Measurements from ENCODE around the gene BTRC.

DNA sequence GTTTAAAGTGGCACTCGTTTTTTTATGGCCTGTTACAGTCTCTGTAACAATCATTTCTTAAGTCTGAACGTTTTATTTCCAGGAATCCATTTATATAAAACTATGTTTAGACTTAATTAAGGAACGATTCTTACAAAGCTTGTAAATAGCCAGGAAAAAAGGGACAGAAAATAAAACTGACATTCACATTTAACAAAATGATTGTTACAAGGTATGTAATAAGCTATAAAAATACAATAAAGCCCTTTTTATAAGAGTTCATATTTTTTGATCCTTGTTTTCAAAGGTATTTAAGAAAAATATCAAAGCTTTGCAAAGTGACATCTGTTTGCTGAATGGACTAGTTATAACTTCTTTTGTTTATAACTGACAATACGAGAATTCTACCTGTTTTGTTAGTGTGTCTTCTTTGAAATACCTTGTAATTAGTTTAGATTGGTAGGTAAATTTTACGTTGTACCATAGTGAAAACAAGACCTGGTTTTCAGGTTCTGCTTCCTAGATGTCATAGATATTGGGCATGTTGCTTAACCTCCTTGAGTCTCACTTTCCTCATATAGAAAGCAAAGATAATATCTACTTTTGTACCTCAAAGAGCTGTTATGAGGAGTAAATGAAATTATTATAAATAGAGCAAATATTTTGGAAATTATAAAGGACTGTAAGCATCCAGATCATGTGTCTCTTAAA, 25.8 kb downstream of the BTRC start:
- TF ChIP-seq, protein P1, sequence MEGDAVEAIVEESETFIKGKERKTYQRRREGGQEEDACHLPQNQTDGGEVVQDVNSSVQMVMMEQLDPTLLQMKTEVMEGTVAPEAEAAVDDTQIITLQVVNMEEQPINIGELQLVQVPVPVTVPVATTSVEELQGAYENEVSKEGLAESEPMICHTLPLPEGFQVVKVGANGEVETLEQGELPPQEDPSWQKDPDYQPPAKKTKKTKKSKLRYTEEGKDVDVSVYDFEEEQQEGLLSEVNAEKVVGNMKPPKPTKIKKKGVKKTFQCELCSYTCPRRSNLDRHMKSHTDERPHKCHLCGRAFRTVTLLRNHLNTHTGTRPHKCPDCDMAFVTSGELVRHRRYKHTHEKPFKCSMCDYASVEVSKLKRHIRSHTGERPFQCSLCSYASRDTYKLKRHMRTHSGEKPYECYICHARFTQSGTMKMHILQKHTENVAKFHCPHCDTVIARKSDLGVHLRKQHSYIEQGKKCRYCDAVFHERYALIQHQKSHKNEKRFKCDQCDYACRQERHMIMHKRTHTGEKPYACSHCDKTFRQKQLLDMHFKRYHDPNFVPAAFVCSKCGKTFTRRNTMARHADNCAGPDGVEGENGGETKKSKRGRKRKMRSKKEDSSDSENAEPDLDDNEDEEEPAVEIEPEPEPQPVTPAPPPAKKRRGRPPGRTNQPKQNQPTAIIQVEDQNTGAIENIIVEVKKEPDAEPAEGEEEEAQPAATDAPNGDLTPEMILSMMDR (IDR thresholded peaks at IDR 0.05), result no peak
- no peak for TF ChIP-seq POLR2A (IDR thresholded peaks at IDR 0.05)

Measured in body of pancreas (tissue), 4 donors.